ENCODE results near the gene C19orf25. TPM values are rescaled to one million over a fixed set of nuclear protein-coding genes. Genes with fewer than 3 reads are reported as not detected.
"Not testable (repeated sequence)": the region's sequence is repeated elsewhere in the genome, so short reads cannot be mapped to it uniquely, and the experiment has no call there.

The C19orf25 gene
- total RNA-seq, 1 donor from 2014 or later: 18.3 TPM

GRCh38 chr19:1487576-1488281 lies 8.7 kb upstream of the C19orf25 start:
- DNase-seq: no peak
- no peak for ATAC-seq (ENCODE audit: poor library complexity)
- intact Hi-C loops (cut with DNase I): no loop called here

GRCh38 chr19:1486720-1487575 lies 7.9 kb upstream of the C19orf25 start:
- intact Hi-C loops (cut with DNase I): no loop called here
- ATAC-seq (ENCODE audit: poor library complexity) (no peak), DNase-seq (no peak)

GRCh38 chr19:1483979-1484428 lies 5.0 kb upstream of the C19orf25 start:
- no peak for ATAC-seq (ENCODE audit: poor library complexity)
- no peak for DNase-seq
- intact Hi-C loops (cut with DNase I): no loop called here

- no peak for ATAC-seq (ENCODE audit: poor library complexity)
- intact Hi-C loops (cut with DNase I): no loop called here
- no peak for DNase-seq
Measured at GRCh38 chr19:1483131-1483978, 4.3 kb upstream of the C19orf25 start.

- no peak for ATAC-seq (ENCODE audit: poor library complexity)
- DNase-seq: no peak
- intact Hi-C loops (cut with DNase I): no loop called here
Measured at GRCh38 chr19:1482361-1483130, 3.5 kb upstream of the C19orf25 start.

- DNase-seq: no peak
- no peak for ATAC-seq (ENCODE audit: poor library complexity)
- intact Hi-C loops (cut with DNase I): no loop called here
Measured at GRCh38 chr19:1481893-1482360, 2.9 kb upstream of the C19orf25 start.

GRCh38 chr19:1481224-1481892 lies 2.3 kb upstream of the C19orf25 start:
- DNase-seq (no peak), ATAC-seq (ENCODE audit: poor library complexity) (no peak)
- intact Hi-C loops (cut with DNase I): no loop called here

- ATAC-seq (ENCODE audit: poor library complexity); intact Hi-C loops (cut with DNase I); DNase-seq: not testable (repeated sequence)
Measured at GRCh38 chr19:1477056-1477455, 2.0 kb downstream of the C19orf25 start.

- ATAC-seq (ENCODE audit: poor library complexity): no peak
- no peak for DNase-seq
- intact Hi-C loops (cut with DNase I): no loop called here
Measured at GRCh38 chr19:1475751-1476437, 3.1 kb downstream of the C19orf25 start.

- intact Hi-C loops (cut with DNase I): no loop called here
- ATAC-seq (ENCODE audit: poor library complexity) (no peak), DNase-seq (no peak)
Measured at GRCh38 chr19:1474765-1475351, 4.2 kb downstream of the C19orf25 start.

- ATAC-seq (ENCODE audit: poor library complexity): peak; percentile 23
- intact Hi-C loops (cut with DNase I): no loop called here
Measured at GRCh38 chr19:1474011-1474764, 4.8 kb downstream of the C19orf25 start.

GRCh38 chr19:1473085-1473851 lies 5.7 kb downstream of the C19orf25 start:
- intact Hi-C loops (cut with DNase I): no loop called here
- ATAC-seq (ENCODE audit: poor library complexity): no peak
- no peak for DNase-seq

More at GRCh38 chr19:1474011-1474764, 4.8 kb downstream of the C19orf25 start:
- peak; percentile 71 for DNase-seq

- intact Hi-C loops (cut with DNase I): no loop called here
- DNase-seq (no peak), ATAC-seq (ENCODE audit: poor library complexity) (no peak)
Measured at GRCh38 chr19:1472231-1473084, 6.6 kb downstream of the C19orf25 start.

GRCh38 chr19:1471515-1472160 lies 7.4 kb downstream of the C19orf25 start:
- DNase-seq (no peak), ATAC-seq (ENCODE audit: poor library complexity) (no peak)
- intact Hi-C loops (cut with DNase I): no loop called here
